Ramos (cell line): ENCODE data around the gene AHSP.
"Not testable (repeated sequence)": the region's sequence is repeated elsewhere in the genome, so short reads cannot be mapped to it uniquely, and the experiment has no call there.

Experiments used
- in situ Hi-C: fragments of 300-500 bp; cut with MboI; formaldehyde crosslinking; loops from one replicate; pipeline ENCODE4 v1.14.3; 2022; ENCODE audit warnings: low sequenced_read_pairs; ENCODE audit not compliant: unreplicated experiment

AHSP gene, protein sequence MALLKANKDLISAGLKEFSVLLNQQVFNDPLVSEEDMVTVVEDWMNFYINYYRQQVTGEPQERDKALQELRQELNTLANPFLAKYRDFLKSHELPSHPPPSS

DNA sequence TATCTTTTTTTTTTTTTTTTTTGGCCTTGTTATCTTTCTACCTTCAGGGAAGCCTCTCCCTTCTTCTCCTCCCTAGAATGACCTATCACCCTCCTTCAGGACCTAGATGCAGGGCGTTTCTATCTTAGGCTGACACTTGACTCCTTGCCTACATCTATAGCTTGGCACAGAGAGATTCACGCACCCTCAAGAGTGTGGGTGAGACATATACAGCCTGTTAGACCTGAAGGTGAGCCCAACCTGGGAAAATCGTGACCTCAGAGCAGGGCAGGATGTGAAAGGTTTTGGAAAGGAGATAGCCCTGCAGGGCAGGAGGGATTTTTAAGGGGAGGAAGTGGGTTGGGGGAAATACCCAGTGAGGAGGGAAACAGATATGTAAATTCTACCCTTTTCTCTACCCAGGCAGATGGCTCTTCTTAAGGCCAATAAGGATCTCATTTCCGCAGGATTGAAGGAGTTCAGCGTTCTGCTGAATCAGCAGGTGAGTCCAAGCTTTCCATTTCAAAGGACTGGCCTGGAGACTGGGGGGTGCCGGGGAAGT, at the start of gene AHSP:
AHSP (plus strand) TSS at position 167 of the 541 bp plus-strand sequence; CDS start at position 407, 240 bp downstream.
- in situ Hi-C loops, result no loop called here

DNA sequence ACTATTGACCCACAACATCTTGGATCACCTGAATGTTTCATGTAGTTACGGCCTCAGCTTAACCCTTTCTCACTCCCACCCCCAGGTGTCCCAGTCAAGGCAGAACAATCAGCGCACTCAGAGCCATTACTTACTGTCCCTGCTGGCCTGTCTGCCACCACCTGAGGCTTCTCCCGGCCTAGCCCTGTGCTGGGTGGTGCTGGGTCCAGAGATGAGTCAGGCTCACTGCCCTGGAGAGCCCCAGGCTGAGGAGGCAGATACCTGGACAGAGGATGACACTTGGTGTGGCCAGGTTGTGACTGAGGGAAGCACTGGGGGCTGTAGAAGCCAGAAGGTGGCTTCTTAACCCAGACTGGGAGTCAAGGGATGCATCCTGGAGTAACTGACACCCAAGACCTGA, 48.7 kb upstream of the AHSP start:
- in situ Hi-C loops, result no loop called here

DNA sequence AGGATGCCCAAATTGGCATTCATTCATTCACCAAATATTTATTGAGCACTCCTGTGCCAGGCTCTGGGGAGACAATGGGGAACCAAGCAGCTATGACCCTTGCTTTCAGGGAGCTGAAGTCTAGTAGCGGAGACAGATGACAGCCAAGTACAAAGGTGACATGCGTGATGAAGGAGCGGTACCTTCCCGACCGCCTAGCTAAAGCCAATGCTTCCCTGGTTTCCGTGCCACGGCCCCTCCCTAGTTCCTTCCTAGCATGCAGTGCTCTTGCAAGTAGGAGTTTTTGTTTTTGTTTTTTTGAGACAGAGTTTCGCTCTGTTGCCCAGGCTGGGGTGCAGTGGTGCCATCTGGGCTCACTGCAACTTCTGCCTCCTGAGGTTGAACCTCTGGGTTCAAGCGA, 47.9 kb upstream of the AHSP start:
- in situ Hi-C loops, result no loop called here

DNA sequence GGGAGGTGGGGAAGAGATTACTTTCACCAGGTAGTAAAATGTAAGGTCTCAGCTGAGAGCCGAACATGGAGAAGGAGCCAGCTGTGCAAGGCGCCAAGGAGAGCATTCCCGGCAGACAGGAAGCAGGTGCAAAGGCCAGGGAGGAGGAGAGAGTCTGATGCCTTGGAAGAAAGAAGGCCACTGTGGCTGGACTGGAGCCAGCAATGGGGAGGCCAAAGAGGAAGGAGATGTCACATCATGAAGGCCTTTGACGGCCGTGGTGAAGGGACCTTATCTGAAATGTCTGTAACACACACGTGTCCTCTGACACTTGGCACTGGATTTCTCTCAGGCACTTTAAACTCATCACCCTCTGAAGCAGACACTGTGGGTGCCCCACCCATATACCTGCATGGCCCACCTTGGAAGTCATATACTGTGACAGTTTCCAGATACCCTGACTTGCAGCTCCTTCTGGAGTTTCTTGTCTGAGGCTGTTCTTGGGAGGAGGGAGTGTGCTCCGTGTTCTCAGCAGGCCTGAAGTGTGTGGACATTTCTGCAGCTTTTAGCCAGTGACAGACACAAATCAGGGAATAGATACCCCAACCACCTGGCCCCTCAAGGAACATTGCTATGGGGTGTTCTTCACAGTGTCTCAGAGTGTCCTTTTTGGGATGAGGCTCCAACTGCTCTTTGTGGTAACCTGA, 46.7 kb upstream of the AHSP start:
- in situ Hi-C loops, result no loop called here

DNA sequence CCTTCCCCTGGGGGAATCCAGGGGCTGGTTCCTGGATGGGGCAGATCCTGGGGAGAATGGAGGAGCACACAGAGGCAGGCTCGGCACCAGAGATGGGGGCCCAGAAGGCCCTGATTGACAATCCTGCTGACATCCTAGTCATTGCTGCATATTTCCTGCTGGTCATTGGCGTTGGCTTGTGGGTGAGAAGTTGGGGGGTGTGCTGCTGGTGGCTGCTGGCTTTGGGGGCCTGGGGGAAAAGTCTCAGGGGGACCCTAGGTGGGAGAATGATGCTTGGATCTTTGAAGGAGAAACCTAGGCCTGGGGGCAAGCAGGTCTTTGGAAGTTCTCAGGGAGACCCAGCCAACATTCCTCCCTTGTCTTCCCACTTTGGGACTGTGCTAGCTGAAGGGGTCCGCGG, 44.6 kb upstream of the AHSP start, which contains the start of gene SLC5A2:
SLC5A2 (plus strand) TSS at position 43 of the 400 bp plus-strand sequence; CDS start at position 57, 14 bp downstream.
- in situ Hi-C loops, result no loop called here

DNA sequence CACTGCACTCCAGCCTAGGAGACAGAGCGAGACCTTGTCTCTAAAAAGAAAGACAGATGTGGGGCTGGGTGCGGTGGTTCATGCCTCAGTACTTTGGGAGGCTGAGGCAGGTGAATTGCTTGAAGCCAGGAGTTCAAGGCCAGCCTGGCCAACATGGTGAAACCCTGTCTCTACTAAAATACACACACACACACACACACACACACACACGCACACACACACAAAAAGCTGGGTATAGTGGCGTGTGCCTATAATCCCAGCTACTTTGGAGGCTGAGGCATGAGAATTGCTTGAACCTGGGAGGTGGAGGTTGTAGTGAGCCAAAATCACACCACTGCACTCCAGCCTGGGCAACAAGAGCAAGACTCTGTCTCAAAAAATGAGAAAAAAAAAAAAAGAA, 43.7 kb upstream of the AHSP start:
- in situ Hi-C loops, result not testable (repeated sequence)

DNA sequence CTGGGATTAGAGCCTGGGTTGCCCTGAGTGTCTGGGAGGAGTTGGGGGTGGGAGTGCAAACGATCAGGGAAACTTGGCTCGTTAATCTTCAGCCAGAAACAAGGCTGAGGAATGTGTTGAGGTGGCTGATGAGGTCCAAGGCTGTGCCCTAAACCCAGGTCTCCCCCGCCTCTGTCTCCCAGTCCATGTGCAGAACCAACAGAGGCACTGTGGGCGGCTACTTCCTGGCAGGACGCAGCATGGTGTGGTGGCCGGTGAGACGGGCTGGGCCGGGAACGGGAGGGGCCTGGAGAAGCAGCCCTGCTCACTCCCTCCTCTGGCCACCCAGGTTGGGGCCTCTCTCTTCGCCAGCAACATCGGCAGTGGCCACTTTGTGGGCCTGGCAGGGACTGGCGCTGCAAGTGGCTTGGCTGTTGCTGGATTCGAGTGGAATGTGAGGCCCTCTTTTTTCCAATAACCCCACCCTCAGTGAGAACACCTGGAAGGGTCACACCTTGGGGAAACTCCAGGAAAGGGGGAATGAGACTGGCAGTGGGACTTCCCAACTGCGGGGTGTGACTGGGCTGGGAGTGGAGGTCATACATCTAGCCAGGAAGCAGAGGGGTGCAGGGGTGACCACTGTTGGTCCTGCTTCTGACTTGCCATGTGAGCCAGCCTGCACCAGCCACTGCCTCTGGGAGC, 43.1 kb upstream of the AHSP start:
- in situ Hi-C loops, result no loop called here

DNA sequence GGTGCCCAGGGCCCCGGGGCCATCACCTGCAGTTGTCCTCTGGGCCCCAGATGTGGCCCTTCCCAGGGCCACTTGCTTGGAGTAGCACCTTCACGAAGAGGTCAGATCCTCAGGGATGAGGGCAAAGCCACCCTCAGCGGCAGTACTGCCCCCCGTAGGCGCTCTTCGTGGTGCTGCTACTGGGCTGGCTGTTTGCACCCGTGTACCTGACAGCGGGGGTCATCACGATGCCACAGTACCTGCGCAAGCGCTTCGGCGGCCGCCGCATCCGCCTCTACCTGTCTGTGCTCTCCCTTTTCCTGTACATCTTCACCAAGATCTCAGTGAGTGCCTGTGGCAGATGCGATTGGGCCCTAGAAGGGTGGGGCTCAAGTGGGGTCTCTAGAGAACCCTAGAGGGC, 42.1 kb upstream of the AHSP start:
- in situ Hi-C loops, result no loop called here

DNA sequence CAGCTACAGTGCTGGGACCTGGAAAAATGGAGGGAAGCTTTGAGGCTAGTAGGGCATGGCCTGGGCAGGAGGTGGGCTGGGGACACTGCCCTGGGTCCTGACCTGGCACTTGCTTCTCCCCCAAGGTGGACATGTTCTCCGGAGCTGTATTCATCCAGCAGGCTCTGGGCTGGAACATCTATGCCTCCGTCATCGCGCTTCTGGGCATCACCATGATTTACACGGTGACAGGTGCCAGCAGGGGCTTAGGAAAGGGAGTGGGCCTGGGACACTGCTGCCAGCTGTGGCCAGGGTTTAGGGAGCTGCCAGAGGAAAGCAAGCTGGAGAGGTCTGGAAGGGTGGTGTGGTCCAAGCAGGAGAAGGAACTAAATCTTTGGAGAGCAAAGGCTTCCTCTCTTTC, 41.7 kb upstream of the AHSP start:
- in situ Hi-C loops, result no loop called here

DNA sequence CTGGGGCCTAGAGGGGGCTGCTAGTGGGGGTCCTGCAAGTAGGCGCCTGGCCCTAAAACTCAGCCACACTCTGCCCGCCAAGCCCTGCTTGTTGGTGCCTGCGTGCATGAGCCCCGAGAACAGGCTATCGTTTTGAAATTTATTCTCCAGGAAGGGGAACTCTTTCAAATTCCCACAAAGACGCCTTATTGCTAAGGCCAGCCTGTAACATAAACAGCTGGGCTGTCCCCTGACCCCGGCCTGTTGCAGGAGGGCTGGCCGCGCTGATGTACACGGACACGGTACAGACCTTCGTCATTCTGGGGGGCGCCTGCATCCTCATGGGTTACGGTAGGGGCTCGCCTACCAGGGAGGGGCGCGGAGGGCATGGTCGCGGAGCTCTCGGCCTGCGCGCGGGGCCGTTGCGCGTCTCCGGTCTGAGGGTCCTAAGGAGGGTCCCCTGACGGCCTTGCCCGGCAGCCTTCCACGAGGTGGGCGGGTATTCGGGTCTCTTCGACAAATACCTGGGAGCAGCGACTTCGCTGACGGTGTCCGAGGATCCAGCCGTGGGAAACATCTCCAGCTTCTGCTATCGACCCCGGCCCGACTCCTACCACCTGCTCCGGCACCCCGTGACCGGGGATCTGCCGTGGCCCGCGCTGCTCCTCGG, 40.5 kb upstream of the AHSP start:
- in situ Hi-C loops, result no loop called here

DNA sequence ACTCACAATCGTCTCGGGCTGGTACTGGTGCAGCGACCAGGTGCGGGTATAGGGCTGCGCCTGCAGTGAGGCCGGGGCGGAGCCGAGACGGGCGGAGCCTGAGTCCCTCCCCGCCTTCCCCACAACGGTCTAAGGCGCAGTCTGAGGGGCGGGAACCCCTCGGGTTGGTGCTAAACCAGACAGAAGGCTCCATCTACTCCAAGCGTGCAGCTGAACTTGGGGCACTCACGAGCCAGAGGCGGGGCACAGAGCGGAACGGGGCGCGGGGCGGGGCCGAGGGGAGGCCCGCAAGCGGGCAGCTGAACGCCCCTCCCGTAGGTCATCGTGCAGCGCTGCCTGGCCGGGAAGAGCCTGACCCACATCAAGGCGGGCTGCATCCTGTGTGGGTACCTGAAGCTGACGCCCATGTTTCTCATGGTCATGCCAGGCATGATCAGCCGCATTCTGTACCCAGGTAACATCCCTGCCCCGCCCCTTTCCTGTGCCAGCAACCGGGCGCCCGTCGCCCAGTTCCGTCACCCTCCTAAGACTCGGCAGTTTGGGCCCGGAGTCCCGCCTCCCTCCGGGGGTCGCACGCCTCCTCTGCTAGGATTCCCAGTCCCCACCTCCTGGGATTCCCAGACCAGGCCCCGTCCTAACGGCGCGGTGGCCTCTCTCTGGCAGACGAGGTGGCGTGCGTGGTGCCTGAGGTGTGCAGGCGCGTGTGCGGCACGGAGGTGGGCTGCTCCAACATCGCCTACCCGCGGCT, 39.8 kb upstream of the AHSP start:
- in situ Hi-C loops, result no loop called here

DNA sequence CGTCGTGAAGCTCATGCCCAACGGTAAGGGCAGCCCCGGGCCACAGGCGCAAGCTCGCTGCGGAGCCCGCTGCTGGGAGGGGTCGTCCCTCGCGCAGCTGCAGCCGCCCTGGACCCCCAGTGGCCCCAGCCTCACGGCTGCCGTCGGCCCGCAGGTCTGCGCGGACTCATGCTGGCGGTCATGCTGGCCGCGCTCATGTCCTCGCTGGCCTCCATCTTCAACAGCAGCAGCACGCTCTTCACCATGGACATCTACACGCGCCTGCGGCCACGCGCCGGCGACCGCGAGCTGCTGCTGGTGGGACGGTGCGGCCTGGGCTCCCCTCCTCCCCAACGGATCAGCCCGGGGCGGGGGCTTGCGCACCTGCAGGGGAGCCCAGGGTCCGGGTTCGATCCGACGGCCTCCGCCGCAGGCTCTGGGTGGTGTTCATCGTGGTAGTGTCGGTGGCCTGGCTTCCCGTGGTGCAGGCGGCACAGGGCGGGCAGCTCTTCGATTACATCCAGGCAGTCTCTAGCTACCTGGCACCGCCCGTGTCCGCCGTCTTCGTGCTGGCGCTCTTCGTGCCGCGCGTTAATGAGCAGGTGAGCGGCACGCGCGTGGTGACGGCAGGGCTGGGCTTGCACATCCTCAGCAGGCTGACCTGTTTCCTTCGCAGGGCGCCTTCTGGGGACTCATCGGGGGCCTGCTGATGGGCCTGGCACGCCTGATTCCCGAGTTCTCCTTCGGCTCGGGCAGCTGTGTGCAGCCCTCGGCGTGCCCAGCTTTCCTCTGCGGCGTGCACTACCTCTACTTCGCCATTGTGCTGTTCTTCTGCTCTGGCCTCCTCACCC, 39.0 kb upstream of the AHSP start:
- in situ Hi-C loops, result no loop called here

DNA sequence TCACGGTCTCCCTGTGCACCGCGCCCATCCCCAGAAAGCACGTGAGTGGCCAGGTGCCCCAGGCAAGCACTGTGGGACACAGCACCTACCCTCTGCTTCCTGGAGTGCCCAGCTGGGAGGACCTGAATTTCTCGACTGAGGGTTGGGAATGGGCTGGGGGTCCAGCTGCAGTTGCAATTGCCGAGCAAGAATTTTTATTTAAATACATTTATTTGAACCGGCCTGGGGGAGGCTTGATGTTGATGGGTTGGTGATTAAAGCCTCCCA, 38.5 kb upstream of the AHSP start:
- in situ Hi-C loops, result no loop called here

DNA sequence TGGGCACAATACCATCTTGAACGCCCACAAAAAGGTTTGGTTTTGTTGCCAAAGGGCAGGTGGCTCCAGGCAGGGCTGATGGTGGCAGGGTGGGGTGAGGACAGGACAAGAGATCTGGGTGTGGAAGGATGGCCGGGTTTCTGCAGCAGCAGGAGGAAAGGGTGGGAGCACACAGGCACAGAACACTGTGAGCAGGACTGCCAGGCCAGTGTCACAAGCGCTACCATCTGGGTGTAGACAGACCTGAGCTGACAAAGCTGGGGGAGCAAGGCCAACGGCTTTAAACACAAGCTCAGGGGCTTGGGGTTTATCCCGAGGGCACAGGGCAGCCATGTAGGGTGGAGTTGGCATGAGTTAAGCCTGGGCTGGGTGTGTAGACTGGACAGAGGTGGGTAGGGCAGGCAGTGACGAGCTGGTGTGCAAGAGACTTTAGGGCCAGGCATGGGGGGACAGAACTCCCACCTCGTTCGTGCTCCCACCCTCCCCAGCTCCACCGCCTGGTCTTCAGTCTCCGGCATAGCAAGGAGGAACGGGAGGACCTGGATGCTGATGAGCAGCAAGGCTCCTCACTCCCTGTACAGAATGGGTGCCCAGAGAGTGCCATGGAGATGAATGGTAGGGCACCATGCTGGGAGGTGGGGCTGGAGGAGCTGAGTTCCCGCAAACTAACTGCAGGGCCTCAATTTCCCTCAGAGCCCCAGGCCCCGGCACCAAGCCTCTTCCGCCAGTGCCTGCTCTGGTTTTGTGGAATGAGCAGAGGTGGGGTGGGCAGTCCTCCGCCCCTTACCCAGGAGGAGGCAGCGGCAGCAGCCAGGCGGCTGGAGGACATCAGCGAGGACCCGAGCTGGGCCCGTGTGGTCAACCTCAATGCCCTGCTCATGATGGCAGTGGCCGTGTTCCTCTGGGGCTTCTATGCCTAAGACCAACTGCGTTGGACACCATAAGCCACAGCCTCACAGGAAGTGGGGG, 37.8 kb upstream of the AHSP start:
- in situ Hi-C loops, result no loop called here

DNA sequence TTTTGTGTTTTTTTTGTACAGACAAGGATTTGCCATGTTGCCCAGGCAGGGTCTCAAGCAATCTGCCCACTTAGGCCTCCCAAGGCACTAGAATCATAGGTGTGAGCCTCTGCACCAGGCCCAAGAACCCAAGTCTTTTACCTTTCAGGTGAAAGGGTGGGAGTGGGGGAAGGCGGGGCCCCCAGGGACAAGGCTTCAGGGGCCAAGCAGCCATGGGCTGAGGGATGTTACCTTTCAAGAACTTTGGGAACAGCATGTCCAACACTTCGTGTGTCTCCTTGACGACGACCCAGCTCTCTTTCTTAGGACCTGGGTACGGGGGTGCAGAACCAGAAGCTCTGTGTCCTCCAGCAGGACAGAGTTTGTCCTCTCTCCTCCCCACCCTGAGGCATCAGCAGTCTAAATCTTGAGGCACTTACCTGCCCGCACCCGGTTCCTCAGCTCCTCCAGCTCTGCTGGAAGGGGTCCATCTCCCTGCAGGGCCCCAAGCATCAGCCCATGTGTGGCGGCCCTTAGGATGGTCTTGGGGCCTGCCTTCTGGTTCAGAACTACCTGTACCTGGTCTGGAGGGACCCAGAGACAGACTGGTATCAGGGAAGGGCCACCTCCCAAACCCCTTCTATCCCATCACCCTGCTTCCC, 35.8 kb upstream of the AHSP start:
- in situ Hi-C loops, result no loop called here

DNA sequence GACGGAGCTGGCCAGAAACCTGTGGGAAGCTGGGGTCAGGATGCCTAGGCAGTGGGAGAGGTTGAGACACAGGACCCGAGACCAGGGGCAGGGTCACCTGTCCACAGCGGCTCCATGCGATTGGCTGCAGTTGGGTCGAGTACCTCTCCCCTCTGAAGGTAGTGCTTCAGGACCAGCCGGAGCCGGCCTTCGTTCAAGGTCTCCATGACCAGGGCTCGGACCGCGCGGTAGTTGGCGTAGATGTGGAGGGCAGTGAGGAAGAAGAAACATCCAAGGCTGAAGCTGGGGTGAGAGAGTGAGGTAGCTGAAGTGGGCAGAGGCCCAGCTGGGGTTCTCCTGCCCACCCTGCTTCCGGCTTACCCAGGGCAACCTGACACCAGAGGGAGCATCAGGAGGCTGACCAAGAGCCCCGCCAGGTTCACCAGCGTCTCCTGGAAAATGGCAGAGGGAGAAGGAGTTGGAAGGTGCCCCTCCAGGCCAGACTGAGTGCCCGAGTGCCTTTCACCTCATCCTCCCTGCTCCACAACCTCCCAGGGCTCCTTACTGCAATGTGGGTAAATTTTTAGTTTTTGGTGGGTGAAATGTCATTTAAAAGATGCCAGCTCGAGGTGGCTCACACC, 34.1 kb upstream of the AHSP start:
- in situ Hi-C loops, result no loop called here

DNA sequence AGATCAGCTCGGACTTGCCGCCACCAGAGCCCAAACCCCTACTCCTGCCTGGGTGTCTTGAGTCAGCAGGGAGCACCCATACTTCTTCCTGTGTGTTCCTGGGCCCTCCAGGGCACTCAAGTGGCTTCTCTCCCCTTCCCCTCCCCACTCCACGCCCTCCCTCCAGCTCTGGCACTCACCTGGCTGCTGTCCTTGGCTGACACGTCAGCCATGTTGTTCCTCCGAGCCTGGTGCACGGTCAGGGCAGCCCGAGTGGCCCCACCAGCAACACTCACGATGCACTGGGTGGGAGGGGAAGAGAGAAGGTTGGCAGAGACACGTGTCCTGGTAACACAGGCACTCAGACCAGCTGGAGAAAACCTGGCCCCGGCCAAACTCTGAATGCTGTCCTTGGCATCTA, 31.0 kb upstream of the AHSP start:
- in situ Hi-C loops, result no loop called here

DNA sequence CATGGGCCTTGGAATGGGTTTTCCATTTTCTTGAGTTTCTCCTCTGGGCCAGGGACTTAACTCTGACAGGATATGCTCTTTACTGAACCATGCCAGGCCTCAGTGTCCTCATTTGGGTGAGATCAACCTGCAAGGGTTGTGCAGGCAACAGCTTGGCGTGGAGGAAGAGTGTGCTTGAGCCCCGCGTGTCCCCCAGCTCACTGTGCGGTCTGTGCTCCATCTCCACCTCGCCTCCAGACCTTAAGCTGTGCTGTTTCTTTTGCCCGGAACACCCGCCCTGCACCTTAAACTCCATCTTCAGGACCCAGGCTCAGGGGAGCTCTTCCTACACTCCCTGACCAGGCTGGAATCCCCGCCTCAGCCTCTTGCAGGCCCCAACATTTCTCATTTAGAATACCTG, 29.2 kb upstream of the AHSP start:
- in situ Hi-C loops, result no loop called here
